GM10248 (cell line): ENCODE data around the gene RPA1.

ENCODE experiments used
- CTCF ChIA-PET: fragments of 300-600 bp; sonication (Branson Sonifier 250); formaldehyde crosslinking; extraction: SDS; loops from one replicate; lab custom pipeline; 2021; ENCODE audit warnings: antibody characterized with exemption; lab: Yijun Ruan, JAX
- POLR2A ChIA-PET: fragments of 350-650 bp; sonication (Branson Sonifier 250); formaldehyde crosslinking; extraction: SDS; loops from one replicate; lab custom pipeline; 2020; ENCODE audit warnings: antibody characterized with exemption; lab: Yijun Ruan, JAX
- DNase-seq: peaks from one replicate; pipeline ENCODE4 v3.0.0; 2012; ENCODE audit errors: extremely low spot score
- TF ChIP-seq, protein P1 (sequence below): IDR thresholded peaks from 2 replicates; pipeline ENCODE4 v1.5.1; 2012; ENCODE audit warnings: mild to moderate bottlenecking, low read depth; ENCODE audit errors: extremely low read depth, missing control alignments, control extremely low read depth

Gene RPA1

DNA sequence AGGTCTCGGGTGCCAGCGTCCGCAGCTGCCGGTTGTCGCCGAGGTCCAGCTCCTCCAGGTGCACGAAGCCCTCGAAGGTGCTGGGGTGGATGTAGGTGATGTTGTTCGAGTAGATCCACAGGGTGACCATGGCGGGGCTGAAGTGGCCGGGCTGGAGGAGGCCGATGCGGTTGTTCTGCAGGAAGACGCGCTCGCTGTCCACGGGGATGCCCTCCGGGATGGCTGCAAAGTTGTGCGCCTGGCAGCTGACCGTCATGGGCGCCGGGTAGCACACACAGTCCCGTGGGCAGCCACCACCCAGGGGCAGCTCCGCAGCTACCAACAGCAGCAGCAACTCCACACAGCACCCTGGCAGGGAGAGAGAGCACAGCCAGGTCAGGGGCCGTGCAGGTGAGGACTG is 107.7 kb downstream of the RPA1 start:
- ChIA-PET CTCF (interaction anchor here (1.4 kb wide), 1 partner anchor 9 kb away, joined by 3 read pairs; no protein-coding TSS in a partner anchor), POLR2A (no interaction called here)
- DNase-seq = no peak
- TF ChIP-seq, protein P1, sequence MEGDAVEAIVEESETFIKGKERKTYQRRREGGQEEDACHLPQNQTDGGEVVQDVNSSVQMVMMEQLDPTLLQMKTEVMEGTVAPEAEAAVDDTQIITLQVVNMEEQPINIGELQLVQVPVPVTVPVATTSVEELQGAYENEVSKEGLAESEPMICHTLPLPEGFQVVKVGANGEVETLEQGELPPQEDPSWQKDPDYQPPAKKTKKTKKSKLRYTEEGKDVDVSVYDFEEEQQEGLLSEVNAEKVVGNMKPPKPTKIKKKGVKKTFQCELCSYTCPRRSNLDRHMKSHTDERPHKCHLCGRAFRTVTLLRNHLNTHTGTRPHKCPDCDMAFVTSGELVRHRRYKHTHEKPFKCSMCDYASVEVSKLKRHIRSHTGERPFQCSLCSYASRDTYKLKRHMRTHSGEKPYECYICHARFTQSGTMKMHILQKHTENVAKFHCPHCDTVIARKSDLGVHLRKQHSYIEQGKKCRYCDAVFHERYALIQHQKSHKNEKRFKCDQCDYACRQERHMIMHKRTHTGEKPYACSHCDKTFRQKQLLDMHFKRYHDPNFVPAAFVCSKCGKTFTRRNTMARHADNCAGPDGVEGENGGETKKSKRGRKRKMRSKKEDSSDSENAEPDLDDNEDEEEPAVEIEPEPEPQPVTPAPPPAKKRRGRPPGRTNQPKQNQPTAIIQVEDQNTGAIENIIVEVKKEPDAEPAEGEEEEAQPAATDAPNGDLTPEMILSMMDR = no peak

GRCh38 chr17:1939981-1940809 is 110.4 kb downstream of the RPA1 start:
- no peak for DNase-seq
- ChIA-PET CTCF (no interaction called here), POLR2A (no interaction called here)
- TF ChIP-seq, protein P1 = no peak

GRCh38 chr17:1940810-1941185 is 111.0 kb downstream of the RPA1 start:
- POLR2A ChIA-PET = no interaction called here
- TF ChIP-seq, protein P1 = no peak
- no peak for DNase-seq

GRCh38 chr17:1941272-1942065 is 111.7 kb downstream of the RPA1 start:
- TF ChIP-seq, protein P1 = no peak
- DNase-seq = no peak
- ChIA-PET POLR2A (no interaction called here), CTCF (interaction anchor here (0.8 to 0.9 kb wide), 2 partner anchors 20 to 221 kb away, joined by 3 read pairs; no protein-coding TSS in a partner anchor)

More at GRCh38 chr17:1940810-1941185, 111.0 kb downstream of the RPA1 start:
- CTCF ChIA-PET = interaction anchor here (0.8 to 0.9 kb wide), 2 partner anchors 20 to 221 kb away, joined by 3 read pairs; no protein-coding TSS in a partner anchor

DNA sequence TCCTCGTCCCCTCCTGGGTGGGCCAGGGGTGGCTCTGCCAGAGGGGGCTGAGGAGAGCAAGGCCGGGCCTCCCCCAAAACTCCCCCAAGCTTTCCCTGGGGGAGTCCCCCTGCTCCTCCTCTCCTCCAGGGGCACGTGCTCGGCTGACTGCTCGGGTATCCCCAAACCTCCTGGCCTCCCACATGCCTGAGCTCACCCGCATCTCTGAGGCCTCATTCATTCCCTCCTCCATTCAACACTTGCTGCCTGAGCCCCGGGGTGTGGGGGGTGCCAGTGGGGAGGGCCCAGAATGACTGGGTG is 112.2 kb downstream of the RPA1 start:
- no peak for DNase-seq
- POLR2A ChIA-PET = no interaction called here
- TF ChIP-seq, protein P1 = no peak
- CTCF ChIA-PET = interaction anchor here (0.9 kb wide), 1 partner anchor 222 kb away, joined by 3 read pairs; no protein-coding TSS in a partner anchor

- TF ChIP-seq, protein P1 = no peak
- no peak for DNase-seq
- ChIA-PET CTCF (interaction anchor here (1.2 kb wide), 1 partner anchor 36 kb away, joined by 3 read pairs; no protein-coding TSS in a partner anchor), POLR2A (no interaction called here)
Observed at GRCh38 chr17:1942666-1943435, 113.0 kb downstream of the RPA1 start.
